OCI-LY3 (cell line): ENCODE measurements around the gene GJC3.

Experiments
- H2AFZ ChIP-seq: fragments of 200-600, 300-600 bp; shearing (Covaris generic); 2 replicates; pipeline ENCODE4 v1.6.0; 2014; ENCODE audit warnings: antibody characterized with exemption, low read depth, low read length
- H3K27ac ChIP-seq: fragments of 200-600, 300-600 bp; sonication (generic); 2 replicates; pipeline ENCODE4 v1.5.1; 2014; ENCODE audit warnings: mild to moderate bottlenecking, low read length, moderate library complexity, mixed read lengths
- H3K27me3 ChIP-seq: fragments of 200-600, 300-600 bp; sonication (generic); 2 replicates; pipeline ENCODE4 v1.6.1; 2014; ENCODE audit warnings: low read depth, low read length, mixed read lengths
- H3K36me3 ChIP-seq: fragments of 200-600, 300-600 bp; sonication (generic); replicated peaks from 2 replicates; pipeline ENCODE3; 2014; ENCODE audit warnings: low read depth, low read length, mixed read lengths
- H3K4me1 ChIP-seq: fragments of 300-600, 200-600 bp; sonication (generic); 2 replicates; pipeline ENCODE4 v1.6.1; 2014; ENCODE audit warnings: low read length, mixed read lengths
- H3K4me2 ChIP-seq: fragments of 200-600, 300-600 bp; sonication (generic); 2 replicates; pipeline ENCODE4 v1.6.1; 2014; ENCODE audit warnings: low read length, mixed read lengths
- H3K4me3 ChIP-seq: fragments of 300-600, 200-600 bp; sonication (generic); 2 replicates; pipeline ENCODE4 v1.5.1; 2014; ENCODE audit warnings: antibody characterized with exemption, mild to moderate bottlenecking, low read length, moderate library complexity
- H3K79me2 ChIP-seq: fragments of 300-600, 200-600 bp; shearing (Covaris generic); 2 replicates; pipeline ENCODE4 v1.6.1; 2014; ENCODE audit warnings: mild to moderate bottlenecking, low read length, mixed read lengths
- H3K9ac ChIP-seq: fragments of 300-600, 200-600 bp; shearing (Covaris generic); 2 replicates; pipeline ENCODE4 v1.6.0; 2014; ENCODE audit warnings: mild to moderate bottlenecking, low read length, moderate library complexity
- H3K9me3 ChIP-seq: fragments of 200-600, 300-600 bp; shearing (Covaris generic); 2 replicates; pipeline ENCODE4 v1.6.1; 2014; ENCODE audit warnings: low read length, mixed read lengths; ENCODE audit not compliant: insufficient read depth
- H4K20me1 ChIP-seq: fragments of 200-600, 300-600 bp; sonication (generic); 2 replicates; pipeline ENCODE4 v1.6.1; 2016; ENCODE audit warnings: low read length, mixed read lengths; ENCODE audit not compliant: insufficient read depth
- CTCF ChIP-seq: fragments of 200-600, 300-600 bp; sonication (generic); IDR thresholded peaks from 2 replicates; pipeline ENCODE4 v1.5.1; 2014; ENCODE audit warnings: antibody characterized with exemption, low read length, low read depth
- EZH2phosphoT487 ChIP-seq: fragments of 200-600 bp; shearing (Covaris generic); IDR thresholded peaks from 2 replicates; pipeline ENCODE4 v1.6.1; 2018; ENCODE audit warnings: antibody characterized with exemption, mixed run types, low read depth

Gene GJC3

GRCh38 chr7:99899830-99900519 is 29.4 kb downstream of the GJC3 start:
- Histone ChIP-seq H3K79me2 (no peaks in the 10 kb centered on the region), H3K9me3 (no peaks in the 10 kb centered on the region), H3K27ac (no peak overlapping the region), H2AFZ (no peak overlapping the region), H3K36me3 (peaks cover 60% of the 10 kb centered on the region), H3K4me1 (peaks cover 12% of the 10 kb centered on the region), H3K9ac (no peak overlapping the region), H3K4me2 (no peak overlapping the region), H3K27me3 (no peaks in the 10 kb centered on the region), H4K20me1 (0 out of 2 replicates have a peak, but pooled peaks cover 4% of the 10 kb centered on the region), H3K4me3 (no peak overlapping the region)
- TF ChIP-seq CTCF (no peak), EZH2phosphoT487 (no peak)

GRCh38 chr7:99898836-99899235 is 30.6 kb downstream of the GJC3 start:
- H3K9ac ChIP-seq = no peak overlapping the region
- H2AFZ ChIP-seq = no peak overlapping the region
- H4K20me1 ChIP-seq = 0 out of 2 replicates have a peak, but pooled peaks cover 4% of the 10 kb centered on the region
- no peaks in the 10 kb centered on the region for H3K9me3 ChIP-seq
- no peak overlapping the region for H3K4me3 ChIP-seq
- H3K79me2 ChIP-seq = no peaks in the 10 kb centered on the region
- TF ChIP-seq CTCF (no peak), EZH2phosphoT487 (no peak)
- H3K27ac ChIP-seq = no peak overlapping the region
- H3K4me2 ChIP-seq = no peak overlapping the region
- H3K27me3 ChIP-seq = no peaks in the 10 kb centered on the region
- H3K36me3 ChIP-seq = peaks cover 53% of the 10 kb centered on the region
- peaks cover 12% of the 10 kb centered on the region for H3K4me1 ChIP-seq

GRCh38 chr7:99898023-99898357 is 31.4 kb downstream of the GJC3 start:
- TF ChIP-seq EZH2phosphoT487 (no peak), CTCF (no peak)
- H4K20me1 ChIP-seq = 0 out of 2 replicates have a peak, but pooled peaks cover 4% of the 10 kb centered on the region
- peaks cover 44% of the 10 kb centered on the region for H3K36me3 ChIP-seq
- no peak overlapping the region for H3K4me3 ChIP-seq
- no peak overlapping the region for H3K27ac ChIP-seq
- H3K4me1 ChIP-seq = peaks cover 12% of the 10 kb centered on the region
- H3K27me3 ChIP-seq = no peaks in the 10 kb centered on the region
- H3K9me3 ChIP-seq = no peaks in the 10 kb centered on the region
- H3K79me2 ChIP-seq = no peaks in the 10 kb centered on the region
- H2AFZ ChIP-seq = no peak overlapping the region
- no peak overlapping the region for H3K9ac ChIP-seq
- H3K4me2 ChIP-seq = no peak overlapping the region

- Histone ChIP-seq H3K27me3 (no peaks in the 10 kb centered on the region), H3K4me2 (no peak overlapping the region), H3K27ac (no peak overlapping the region), H3K9me3 (no peaks in the 10 kb centered on the region), H2AFZ (no peak overlapping the region), H3K9ac (no peak overlapping the region), H3K79me2 (no peaks in the 10 kb centered on the region), H3K4me3 (no peak overlapping the region), H3K4me1 (peaks cover 12% of the 10 kb centered on the region), H4K20me1 (0 out of 2 replicates have a peak, but pooled peaks cover 4% of the 10 kb centered on the region), H3K36me3 (peaks cover 40% of the 10 kb centered on the region)
- TF ChIP-seq CTCF (no peak), EZH2phosphoT487 (no peak)
Observed at GRCh38 chr7:99897322-99898022, 31.9 kb downstream of the GJC3 start.
